GM23338 (cell line): ENCODE data around the gene RNLS. TPM values are rescaled to one million over a fixed set of nuclear protein-coding genes. Genes with fewer than 3 reads are reported as not detected.

Source experiments
- ATAC-seq: fragments of 200-7000 bp; cut with Tn5 transposase; 3 replicates; pipeline ENCODE4 v1.9.1; 2020
- DNase-seq: peaks from one replicate; pipeline ENCODE4 v3.0.0-alpha.2; 2015; ENCODE audit warnings: low spot score
- H2AFZ ChIP-seq: fragments of 200-600 bp; sonication (generic); 2 replicates; pipeline ENCODE4 v1.8.0; 2016; ENCODE audit warnings: antibody characterized with exemption, mild to moderate bottlenecking, moderate library complexity
- H3F3A ChIP-seq: fragments of 200-600 bp; sonication (generic); replicated peaks from 2 replicates; pipeline ENCODE4 v1.8.0; 2017; ENCODE audit warnings: antibody characterized with exemption, mixed run types, low read depth
- H3K27ac ChIP-seq: fragments of 200-600 bp; sonication (generic); 2 replicates; pipeline ENCODE4 v1.6.1; 2016; ENCODE audit warnings: low read depth
- H3K27me3 ChIP-seq: fragments of 200-600 bp; sonication (generic); 2 replicates; pipeline ENCODE4 v1.8.0; 2016; ENCODE audit warnings: mild to moderate bottlenecking, mixed run types, moderate library complexity; ENCODE audit not compliant: insufficient read depth
- H3K36me3 ChIP-seq: fragments of 200-600 bp; sonication (generic); 2 replicates; pipeline ENCODE4 v1.8.0; 2016; ENCODE audit warnings: mild to moderate bottlenecking; ENCODE audit not compliant: insufficient read depth
- H3K4me1 ChIP-seq: fragments of 200-600 bp; sonication (generic); 2 replicates; pipeline ENCODE4 v1.8.0; 2016; ENCODE audit warnings: mild to moderate bottlenecking, moderate library complexity; ENCODE audit not compliant: insufficient read depth
- H3K4me2 ChIP-seq: fragments of 200-600 bp; sonication (generic); 2 replicates; pipeline ENCODE4 v1.7.1; 2017; ENCODE audit warnings: mixed run types
- H3K4me3 ChIP-seq: fragments of 200-600 bp; sonication (generic); 2 replicates; pipeline ENCODE4 v1.6.1; 2016; ENCODE audit warnings: mixed run types
- H3K79me2 ChIP-seq: fragments of 200-600 bp; sonication (generic); replicated peaks from 2 replicates; pipeline ENCODE4 v1.8.0; 2017; ENCODE audit warnings: mild to moderate bottlenecking; ENCODE audit not compliant: insufficient read depth
- H3K9me2 ChIP-seq: fragments of 200-600 bp; sonication (generic); 2 replicates; pipeline ENCODE4 v1.8.0; 2017; ENCODE audit not compliant: insufficient read depth
- H4K20me1 ChIP-seq: fragments of 200-600 bp; sonication (generic); replicated peaks from 2 replicates; pipeline ENCODE4 v1.8.0; 2017; ENCODE audit warnings: mild to moderate bottlenecking; ENCODE audit not compliant: insufficient read depth
- H3K27ac Mint-ChIP-seq: 2 replicates; pipeline ENCODE4 v1.8.0; 2020; ENCODE audit warnings: inconsistent platforms, mild to moderate bottlenecking, moderate library complexity, mixed read lengths
- H3K27me3 Mint-ChIP-seq: 3 replicates; pipeline ENCODE4 v1.8.0; 2022; ENCODE audit warnings: low read depth, mild to moderate bottlenecking, moderate library complexity, mixed read lengths, inconsistent platforms; ENCODE audit not compliant: insufficient read depth, poor library complexity
- H3K36me3 Mint-ChIP-seq: 3 replicates; pipeline ENCODE4 v1.8.0; 2021; ENCODE audit warnings: low read depth, mild to moderate bottlenecking, inconsistent platforms, moderate library complexity, mixed read lengths
- H3K4me1 Mint-ChIP-seq: 3 replicates; pipeline ENCODE4 v1.8.0; 2020; ENCODE audit warnings: mild to moderate bottlenecking, inconsistent platforms, mixed read lengths
- H3K4me3 Mint-ChIP-seq: 3 replicates; pipeline ENCODE4 v1.8.0; 2021; ENCODE audit warnings: moderate library complexity, mild to moderate bottlenecking, inconsistent platforms, mixed read lengths
- H3K9me3 Mint-ChIP-seq: 3 replicates; pipeline ENCODE4 v1.8.0; 2020; ENCODE audit warnings: moderate library complexity, mild to moderate bottlenecking, inconsistent platforms, mixed read lengths
- CREB1 ChIP-seq: fragments of 250-450 bp; sonication (Bioruptor Pico); IDR thresholded peaks from 2 replicates; pipeline ENCODE4 v1.5.0; 2020; ENCODE audit warnings: low read depth, mild to moderate bottlenecking, moderate library complexity
- ETS1 ChIP-seq: IDR thresholded peaks from 2 replicates; pipeline ENCODE4 v1.6.1; 2016; ENCODE audit warnings: antibody characterized with exemption
- JUNB ChIP-seq: IDR thresholded peaks from one replicate; pipeline ENCODE4 v1.6.1; 2016; ENCODE audit warnings: antibody characterized with exemption; ENCODE audit not compliant: unreplicated experiment
- NANOG ChIP-seq: IDR thresholded peaks from 2 replicates; pipeline ENCODE4 v1.6.1; 2016; ENCODE audit warnings: antibody characterized with exemption, borderline replicate concordance
- POLR2AphosphoS5 ChIP-seq: IDR thresholded peaks from 2 replicates; pipeline ENCODE4 v1.6.1; 2016; ENCODE audit warnings: antibody characterized with exemption, low read depth
- STAT1 ChIP-seq: IDR thresholded peaks from one replicate; pipeline ENCODE4 v1.6.1; 2016; ENCODE audit warnings: antibody characterized with exemption; ENCODE audit not compliant: unreplicated experiment
- ZNF114 ChIP-seq: fragments of 250-450 bp; sonication (Bioruptor Pico); IDR thresholded peaks from 2 replicates; pipeline ENCODE4 v1.5.0; 2020; ENCODE audit warnings: mild to moderate bottlenecking, moderate library complexity
- ZNF331 ChIP-seq: fragments of 250-450 bp; sonication (Bioruptor Pico); IDR thresholded peaks from 2 replicates; pipeline ENCODE4 v1.5.0; 2020; ENCODE audit warnings: low read depth, mild to moderate bottlenecking, moderate library complexity
- ZNF462 ChIP-seq: fragments of 250-450 bp; sonication (Bioruptor Pico); IDR thresholded peaks from 2 replicates; pipeline ENCODE4 v1.5.0; 2020; ENCODE audit warnings: mild to moderate bottlenecking, moderate library complexity
- polyA plus RNA-seq: library from polyadenylated mRNA; unstranded; fragments of >200 nt; fragmentation: Nextera tagmentation; extraction: Ambion mirVana; gene quantifications from 2 replicates; pipeline ENCODE4 v1.2.1, GENCODE V29; 2016
- total RNA-seq: library from RNA; depleted of rRNA; stranded (reverse); fragments of >200 nt; shearing (Covaris generic); gene quantifications from 2 replicates; pipeline ENCODE4 v1.2.3, GENCODE V29; 2014
- TF ChIP-seq, protein P1 (sequence below), 2 experiments: fragments of 200-600 bp in 1 of 2; sonication (generic) in 1 of 2; conservative IDR thresholded peaks; 2 replicates each; pipeline versions ENCODE4 v1.5.1 to v1.6.1; 2016 to 2017; ENCODE audit warnings: antibody characterized with exemption in 2 of 2, low read depth in 2 of 2, mild to moderate bottlenecking in 2 of 2, moderate library complexity in 1 of 2

RNLS gene
- total and polyA plus RNA-seq, 2 experiments from 2014 or later, result 8.8 to 15.2 TPM

DNA sequence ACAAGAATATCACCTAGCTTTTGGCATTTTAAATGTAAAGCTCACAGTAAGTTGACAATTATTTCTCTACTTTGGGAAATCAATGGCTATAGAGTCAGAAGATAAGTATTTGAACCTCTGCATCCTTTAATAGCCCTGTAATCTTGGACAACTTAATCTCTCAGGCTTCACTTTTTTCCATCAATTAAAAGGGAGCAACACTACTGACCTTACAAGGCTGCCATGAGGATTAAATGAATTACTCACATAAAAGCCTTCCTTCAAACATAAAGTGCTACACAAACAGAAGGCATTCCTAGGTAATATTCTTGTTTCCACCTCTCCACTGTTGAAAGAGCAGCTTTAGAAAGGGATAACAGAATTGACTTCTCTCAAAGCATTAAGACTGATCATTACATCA, 266.0 kb downstream of the RNLS start (continued):
- TF ChIP-seq ZNF462 (CRISPR knock-in tag) (no peak), JUNB (no peak), CREB1 (no peak), STAT1 (no peak), POLR2AphosphoS5 (no peak), ETS1 (no peak)

- ATAC-seq (no peak), DNase-seq (no peak)
- no peak overlapping the region for H3K27ac ChIP-seq
- H3K4me2 ChIP-seq, result no peak overlapping the region
- Mint-ChIP-seq H3K4me3 (no peak overlapping the region), H3K9me3 (peaks cover 27% of the 10 kb centered on the region), H3K27ac (no peak overlapping the region), H3K4me1 (peaks cover 2% of the 10 kb centered on the region; the same call in 1 of the 3 replicates), H3K27me3 (peaks cover 2% of the 10 kb centered on the region), H3K36me3 (peaks cover 18% of the 10 kb centered on the region; the same call in 2 of the 3 replicates)
- no peaks in the 10 kb centered on the region for H3K9me2 ChIP-seq
- H3K79me2 ChIP-seq, result no peaks in the 10 kb centered on the region
- H3K36me3 ChIP-seq, result peaks cover 9% of the 10 kb centered on the region; the same call in 1 of the 2 replicates
- no peaks in the 10 kb centered on the region for H3F3A ChIP-seq
- H3K4me1 ChIP-seq, result no peaks in the 10 kb centered on the region
- H3K27me3 ChIP-seq, result no peaks in the 10 kb centered on the region
- H3K4me3 ChIP-seq, result no peak overlapping the region
- H2AFZ ChIP-seq, result no peak overlapping the region
- H4K20me1 ChIP-seq, result no peaks in the 10 kb centered on the region
- TF ChIP-seq, protein P1, sequence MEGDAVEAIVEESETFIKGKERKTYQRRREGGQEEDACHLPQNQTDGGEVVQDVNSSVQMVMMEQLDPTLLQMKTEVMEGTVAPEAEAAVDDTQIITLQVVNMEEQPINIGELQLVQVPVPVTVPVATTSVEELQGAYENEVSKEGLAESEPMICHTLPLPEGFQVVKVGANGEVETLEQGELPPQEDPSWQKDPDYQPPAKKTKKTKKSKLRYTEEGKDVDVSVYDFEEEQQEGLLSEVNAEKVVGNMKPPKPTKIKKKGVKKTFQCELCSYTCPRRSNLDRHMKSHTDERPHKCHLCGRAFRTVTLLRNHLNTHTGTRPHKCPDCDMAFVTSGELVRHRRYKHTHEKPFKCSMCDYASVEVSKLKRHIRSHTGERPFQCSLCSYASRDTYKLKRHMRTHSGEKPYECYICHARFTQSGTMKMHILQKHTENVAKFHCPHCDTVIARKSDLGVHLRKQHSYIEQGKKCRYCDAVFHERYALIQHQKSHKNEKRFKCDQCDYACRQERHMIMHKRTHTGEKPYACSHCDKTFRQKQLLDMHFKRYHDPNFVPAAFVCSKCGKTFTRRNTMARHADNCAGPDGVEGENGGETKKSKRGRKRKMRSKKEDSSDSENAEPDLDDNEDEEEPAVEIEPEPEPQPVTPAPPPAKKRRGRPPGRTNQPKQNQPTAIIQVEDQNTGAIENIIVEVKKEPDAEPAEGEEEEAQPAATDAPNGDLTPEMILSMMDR (conservative IDR thresholded peaks at IDR 0.05; ENCODE audit: low read depth in 2 of 2), result no peak
- TF ChIP-seq ZNF331 (no peak), ZNF114 (CRISPR knock-in tag) (no peak), JUNB (no peak), NANOG (no peak), STAT1 (no peak)
Measured at GRCh38 chr10:88316292-88316861, 266.7 kb downstream of the RNLS start.
